Measurements from ENCODE around the gene ANKEF1. TPM values are rescaled to one million over a fixed set of nuclear protein-coding genes. Genes with fewer than 3 reads are reported as not detected.

Gene ANKEF1
- total RNA-seq, 2 experiments from 2014 or later, result 1.3 TPM

DNA sequence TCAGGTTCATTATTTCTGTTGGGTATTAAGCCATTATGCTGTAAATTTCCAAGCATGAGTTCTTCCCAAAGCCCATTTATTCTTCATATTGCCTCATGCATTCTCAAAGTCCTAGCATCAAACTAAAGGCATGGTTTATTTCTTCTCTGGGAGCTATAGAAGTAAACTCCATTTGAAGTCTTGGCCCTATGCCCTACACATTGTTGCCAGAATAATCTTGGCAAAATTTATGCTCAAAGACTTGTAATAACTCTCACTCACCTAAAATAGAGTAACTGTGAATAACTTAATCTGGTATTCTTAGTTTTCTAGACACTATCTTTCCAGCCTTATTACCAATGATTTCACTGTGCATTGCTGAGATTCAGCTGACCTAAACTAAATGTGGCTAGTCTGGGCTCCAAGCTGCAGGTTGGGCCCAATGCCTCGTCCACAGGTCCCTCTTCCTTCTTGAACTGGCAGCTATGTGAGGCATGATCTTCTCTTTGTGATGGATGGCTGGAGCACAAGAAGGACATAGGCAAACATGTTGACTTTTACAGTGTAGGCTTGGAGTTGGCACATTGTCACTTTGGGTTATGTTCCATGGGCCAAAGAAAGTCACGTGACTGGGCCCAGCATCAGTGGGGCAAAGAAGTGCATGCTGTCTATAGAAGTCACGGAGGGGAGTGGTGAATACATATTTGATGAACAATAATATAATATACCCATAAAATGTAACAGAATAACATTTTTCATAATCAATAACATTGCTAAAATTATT lies 39.1 kb upstream of the ANKEF1 start:
- Mint-ChIP-seq H3K27ac (no peak overlapping the region), H3K4me1 (ENCODE audit: low read depth) (no peaks in the 10 kb centered on the region), H3K27me3 (peaks cover 9% of the 10 kb centered on the region), H3K4me3 (no peak overlapping the region), H3K36me3 (ENCODE audit: low read depth) (no peaks in the 10 kb centered on the region), H3K9me3 (no peaks in the 10 kb centered on the region)
- no peak for DNase-seq
- Histone ChIP-seq H3K27me3 (ENCODE audit: control insufficient read depth in 1 of 2, insufficient read depth in 2 of 2, low read length in 2 of 2) (no peaks in the 10 kb centered on the region), H3K27ac (ENCODE audit: low read depth in 1 of 2, low read length in 2 of 2) (no peak overlapping the region), H3K36me3 (ENCODE audit: insufficient read depth, low read length) (no peaks in the 10 kb centered on the region), H3K4me3 (ENCODE audit: low read length) (no peak overlapping the region), H3K4me1 (ENCODE audit: insufficient read depth, low read length) (no peaks in the 10 kb centered on the region), H3K9me3 (ENCODE audit: control insufficient read depth in 1 of 2, insufficient read depth in 1 of 2, low read length in 2 of 2) (no peaks in the 10 kb centered on the region)
- TF ChIP-seq, protein P1, sequence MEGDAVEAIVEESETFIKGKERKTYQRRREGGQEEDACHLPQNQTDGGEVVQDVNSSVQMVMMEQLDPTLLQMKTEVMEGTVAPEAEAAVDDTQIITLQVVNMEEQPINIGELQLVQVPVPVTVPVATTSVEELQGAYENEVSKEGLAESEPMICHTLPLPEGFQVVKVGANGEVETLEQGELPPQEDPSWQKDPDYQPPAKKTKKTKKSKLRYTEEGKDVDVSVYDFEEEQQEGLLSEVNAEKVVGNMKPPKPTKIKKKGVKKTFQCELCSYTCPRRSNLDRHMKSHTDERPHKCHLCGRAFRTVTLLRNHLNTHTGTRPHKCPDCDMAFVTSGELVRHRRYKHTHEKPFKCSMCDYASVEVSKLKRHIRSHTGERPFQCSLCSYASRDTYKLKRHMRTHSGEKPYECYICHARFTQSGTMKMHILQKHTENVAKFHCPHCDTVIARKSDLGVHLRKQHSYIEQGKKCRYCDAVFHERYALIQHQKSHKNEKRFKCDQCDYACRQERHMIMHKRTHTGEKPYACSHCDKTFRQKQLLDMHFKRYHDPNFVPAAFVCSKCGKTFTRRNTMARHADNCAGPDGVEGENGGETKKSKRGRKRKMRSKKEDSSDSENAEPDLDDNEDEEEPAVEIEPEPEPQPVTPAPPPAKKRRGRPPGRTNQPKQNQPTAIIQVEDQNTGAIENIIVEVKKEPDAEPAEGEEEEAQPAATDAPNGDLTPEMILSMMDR (IDR thresholded peaks at IDR 0.05), result no peak
- ATAC-seq (ENCODE audit: poor library complexity), result no peak
- intact Hi-C loops (cut with DNase I, micrococcal nuclease), result no loop called here
- ChIA-PET CTCF (no interaction called here), POLR2A (no interaction called here)

DNA sequence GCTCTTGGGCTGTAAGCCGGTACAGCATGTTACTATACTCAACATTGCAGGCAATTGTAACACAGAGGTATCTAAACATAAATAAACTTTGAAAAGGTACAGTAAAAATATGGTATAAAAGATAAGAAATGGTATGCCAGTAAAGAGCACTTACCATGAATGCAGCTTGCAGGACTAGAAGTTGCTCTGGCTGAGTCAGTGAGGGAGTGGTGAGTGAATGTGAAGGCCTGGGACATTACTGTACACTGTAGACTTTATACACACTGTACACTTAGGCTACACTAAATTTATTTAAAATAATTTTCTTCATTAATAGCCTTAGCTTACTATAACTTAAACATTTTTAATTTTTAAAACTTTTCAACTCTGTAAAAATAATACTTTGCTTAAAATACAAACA lies 37.8 kb upstream of the ANKEF1 start:
- no peaks in the 10 kb centered on the region for H3K27me3 ChIP-seq (ENCODE audit: control insufficient read depth in 1 of 2, insufficient read depth in 2 of 2, low read length in 2 of 2)
- H3K27ac Mint-ChIP-seq, result no peak overlapping the region
- H3K36me3 ChIP-seq (ENCODE audit: insufficient read depth, low read length), result no peaks in the 10 kb centered on the region
- intact Hi-C loops (cut with DNase I, micrococcal nuclease), result no loop called here
- TF ChIP-seq, protein P1 (IDR thresholded peaks at IDR 0.05), result no peak
- H3K4me1 Mint-ChIP-seq (ENCODE audit: low read depth), result no peaks in the 10 kb centered on the region
- no peaks in the 10 kb centered on the region for H3K4me1 ChIP-seq (ENCODE audit: insufficient read depth, low read length)
- H3K9me3 Mint-ChIP-seq, result no peaks in the 10 kb centered on the region
- H3K4me3 Mint-ChIP-seq, result no peak overlapping the region
- no peaks in the 10 kb centered on the region for H3K9me3 ChIP-seq (ENCODE audit: control insufficient read depth in 1 of 2, insufficient read depth in 1 of 2, low read length in 2 of 2)
- no peaks in the 10 kb centered on the region for H3K27me3 Mint-ChIP-seq
- H3K4me3 ChIP-seq (ENCODE audit: low read length), result no peak overlapping the region
- no peak for DNase-seq
- ChIA-PET CTCF (no interaction called here), POLR2A (no interaction called here)
- no peaks in the 10 kb centered on the region for H3K36me3 Mint-ChIP-seq (ENCODE audit: low read depth)
- H3K27ac ChIP-seq (ENCODE audit: low read depth in 1 of 2, low read length in 2 of 2), result no peak overlapping the region
- no peak for ATAC-seq (ENCODE audit: poor library complexity)

DNA sequence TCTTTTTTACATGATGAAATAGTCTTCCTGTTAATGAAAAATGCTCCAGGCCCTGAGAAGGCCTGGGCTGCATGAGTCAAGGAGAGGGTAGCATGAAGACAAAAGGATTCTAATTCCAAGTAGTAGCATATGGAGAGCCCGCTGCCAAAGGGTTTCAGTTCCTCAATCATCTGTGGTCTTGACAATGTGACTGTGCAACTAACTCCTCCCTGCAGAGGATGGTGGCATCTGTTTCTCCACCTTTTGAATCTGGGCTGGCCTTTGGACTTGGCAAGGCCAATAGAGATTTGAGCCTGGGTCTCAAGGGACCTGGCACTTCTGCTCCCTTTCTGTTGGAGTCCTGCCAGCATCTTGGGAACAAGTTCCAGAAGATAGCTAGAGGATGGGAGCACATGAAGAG lies 35.1 kb upstream of the ANKEF1 start:
- H3K4me3 Mint-ChIP-seq, result no peak overlapping the region

More for the DNA sequence above, 35.1 kb upstream of the ANKEF1 start:
- POLR2A ChIA-PET, result no interaction called here
- Mint-ChIP-seq H3K27ac (no peak overlapping the region), H3K4me1 (ENCODE audit: low read depth) (no peaks in the 10 kb centered on the region), H3K36me3 (ENCODE audit: low read depth) (no peaks in the 10 kb centered on the region), H3K27me3 (no peaks in the 10 kb centered on the region), H3K9me3 (no peaks in the 10 kb centered on the region)
- TF ChIP-seq, protein P1 (IDR thresholded peaks at IDR 0.05), result no peak
- H3K9me3 ChIP-seq (ENCODE audit: control insufficient read depth in 1 of 2, insufficient read depth in 1 of 2, low read length in 2 of 2), result no peaks in the 10 kb centered on the region
- CTCF ChIA-PET, result no interaction called here
- no peak overlapping the region for H3K27ac ChIP-seq (ENCODE audit: low read depth in 1 of 2, low read length in 2 of 2)
- no peaks in the 10 kb centered on the region for H3K4me1 ChIP-seq (ENCODE audit: insufficient read depth, low read length)
- ATAC-seq (ENCODE audit: poor library complexity) (no peak), DNase-seq (peak in 3 of 14 experiments; percentile 9 to 38 (median 28))
- intact Hi-C loops (cut with DNase I, micrococcal nuclease), result no loop called here
- H3K4me3 ChIP-seq (ENCODE audit: low read length), result no peak overlapping the region
- no peaks in the 10 kb centered on the region for H3K27me3 ChIP-seq (ENCODE audit: control insufficient read depth in 1 of 2, insufficient read depth in 2 of 2, low read length in 2 of 2)
- H3K36me3 ChIP-seq (ENCODE audit: insufficient read depth, low read length), result no peaks in the 10 kb centered on the region
